Epithelial cell of esophagus (primary cell): ENCODE measurements around the gene TMEM14C.

Experiments used
- DNase-seq: peaks from one replicate; pipeline ENCODE4 v3.0.0; 2010; ENCODE audit warnings: low read depth
- H3K4me3 ChIP-seq: 2 replicates; pipeline ENCODE4 v1.5.1; 2011; ENCODE audit warnings: mild to moderate bottlenecking, low read length, control low read depth
- TF ChIP-seq, protein P1 (sequence below): IDR thresholded peaks from 2 replicates; pipeline ENCODE4 v1.5.1; 2011; ENCODE audit warnings: low read depth, mild to moderate bottlenecking, low read length, control low read depth, inconsistent platforms; ENCODE audit not compliant: insufficient read depth; ENCODE audit errors: missing control alignments

The TMEM14C gene

DNA sequence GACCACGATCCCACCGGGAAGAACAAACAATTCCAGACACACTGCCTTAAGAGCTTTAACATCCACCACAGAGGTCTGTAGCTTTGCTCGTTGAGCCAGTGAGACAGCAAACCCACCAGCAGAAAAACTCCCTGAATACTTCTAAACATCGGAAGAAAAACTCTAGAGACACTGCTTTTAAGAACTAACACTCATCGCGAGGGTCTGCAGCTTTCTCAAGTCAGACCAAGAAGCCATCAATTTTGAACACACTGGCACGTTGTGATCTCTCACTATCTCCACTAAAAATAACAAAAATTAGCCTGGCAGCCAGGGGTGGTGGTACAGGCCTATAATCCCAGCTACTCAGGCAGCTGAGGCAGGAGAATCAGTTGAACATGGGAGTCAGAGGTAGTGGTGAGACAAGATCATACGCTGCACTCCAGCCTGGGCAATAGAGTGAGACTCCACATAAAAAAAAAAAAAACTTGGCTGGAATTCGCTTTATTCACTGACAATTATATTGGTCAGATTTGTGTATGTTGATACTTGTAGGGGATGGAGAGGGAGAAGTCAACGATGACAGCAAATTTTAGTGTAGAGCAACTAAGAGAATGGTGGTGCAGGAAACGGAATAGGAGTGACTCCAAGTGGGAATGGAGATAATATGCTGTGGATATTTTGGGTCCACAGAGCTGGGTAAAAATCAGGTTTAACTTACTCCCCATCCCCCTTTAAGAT lies 860 bp upstream of the TMEM14C start:
- no peak for DNase-seq
- TF ChIP-seq, protein P1, sequence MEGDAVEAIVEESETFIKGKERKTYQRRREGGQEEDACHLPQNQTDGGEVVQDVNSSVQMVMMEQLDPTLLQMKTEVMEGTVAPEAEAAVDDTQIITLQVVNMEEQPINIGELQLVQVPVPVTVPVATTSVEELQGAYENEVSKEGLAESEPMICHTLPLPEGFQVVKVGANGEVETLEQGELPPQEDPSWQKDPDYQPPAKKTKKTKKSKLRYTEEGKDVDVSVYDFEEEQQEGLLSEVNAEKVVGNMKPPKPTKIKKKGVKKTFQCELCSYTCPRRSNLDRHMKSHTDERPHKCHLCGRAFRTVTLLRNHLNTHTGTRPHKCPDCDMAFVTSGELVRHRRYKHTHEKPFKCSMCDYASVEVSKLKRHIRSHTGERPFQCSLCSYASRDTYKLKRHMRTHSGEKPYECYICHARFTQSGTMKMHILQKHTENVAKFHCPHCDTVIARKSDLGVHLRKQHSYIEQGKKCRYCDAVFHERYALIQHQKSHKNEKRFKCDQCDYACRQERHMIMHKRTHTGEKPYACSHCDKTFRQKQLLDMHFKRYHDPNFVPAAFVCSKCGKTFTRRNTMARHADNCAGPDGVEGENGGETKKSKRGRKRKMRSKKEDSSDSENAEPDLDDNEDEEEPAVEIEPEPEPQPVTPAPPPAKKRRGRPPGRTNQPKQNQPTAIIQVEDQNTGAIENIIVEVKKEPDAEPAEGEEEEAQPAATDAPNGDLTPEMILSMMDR, result no peak
- peak overlapping the region; percentile 91 for H3K4me3 ChIP-seq

DNA sequence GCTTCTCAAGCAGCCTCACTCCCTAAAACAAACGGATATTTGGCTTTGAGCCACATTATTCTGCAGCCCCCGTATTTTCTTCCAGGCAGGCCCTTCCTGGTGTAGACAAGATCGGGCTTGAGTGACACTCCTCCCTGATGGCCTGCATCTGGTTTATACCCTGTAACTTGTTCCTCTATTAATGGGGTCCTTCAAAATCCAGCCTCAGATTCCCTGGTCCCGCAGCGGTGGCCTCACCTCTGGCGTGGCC lies 375 bp upstream of the TMEM14C start:
- TF ChIP-seq, protein P1, result no peak
- H3K4me3 ChIP-seq, result peak overlapping the region; percentile 91
- DNase-seq, result no peak

DNA sequence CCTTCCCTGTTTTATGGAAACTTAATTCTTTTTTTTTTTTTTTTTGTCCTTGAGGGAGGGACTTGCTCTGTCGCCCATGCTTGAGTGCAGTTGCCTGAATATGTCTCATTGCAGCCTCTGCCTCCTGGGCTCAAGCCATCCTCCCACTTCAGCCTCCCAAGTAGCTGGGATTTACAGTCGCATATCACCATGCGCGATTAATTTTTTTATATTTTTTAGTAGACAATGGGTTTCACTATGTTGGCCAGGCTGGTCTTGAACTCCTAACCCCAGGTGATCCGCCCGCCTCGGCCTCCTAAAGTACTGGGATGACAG lies 654 bp downstream of the TMEM14C start:
- TF ChIP-seq, protein P1, result no peak
- DNase-seq, result no peak
- peak overlapping the region; percentile 91 for H3K4me3 ChIP-seq

DNA sequence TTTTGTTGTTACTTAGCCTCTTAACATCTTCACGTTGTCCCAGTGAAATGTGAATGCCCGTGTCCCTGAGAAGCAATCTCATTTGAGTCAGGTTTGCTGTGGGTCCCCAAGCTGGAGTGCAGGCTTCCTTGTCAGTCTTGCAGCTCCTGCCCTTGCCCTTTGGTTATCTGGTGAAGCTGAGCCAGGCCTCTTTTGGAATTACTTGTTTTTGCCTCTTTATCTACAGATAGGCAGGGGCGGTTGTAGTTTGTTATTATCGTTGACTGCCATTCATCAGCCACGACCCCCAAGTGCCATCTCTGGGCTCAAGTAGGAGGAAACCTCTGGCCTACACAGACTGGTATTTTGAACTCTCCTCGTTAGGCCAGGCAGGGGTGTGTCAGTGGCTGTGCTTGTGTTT lies 2.2 kb downstream of the TMEM14C start:
- H3K4me3 ChIP-seq, result no peak overlapping the region
- no peak for DNase-seq
- TF ChIP-seq, protein P1, result no peak

DNA sequence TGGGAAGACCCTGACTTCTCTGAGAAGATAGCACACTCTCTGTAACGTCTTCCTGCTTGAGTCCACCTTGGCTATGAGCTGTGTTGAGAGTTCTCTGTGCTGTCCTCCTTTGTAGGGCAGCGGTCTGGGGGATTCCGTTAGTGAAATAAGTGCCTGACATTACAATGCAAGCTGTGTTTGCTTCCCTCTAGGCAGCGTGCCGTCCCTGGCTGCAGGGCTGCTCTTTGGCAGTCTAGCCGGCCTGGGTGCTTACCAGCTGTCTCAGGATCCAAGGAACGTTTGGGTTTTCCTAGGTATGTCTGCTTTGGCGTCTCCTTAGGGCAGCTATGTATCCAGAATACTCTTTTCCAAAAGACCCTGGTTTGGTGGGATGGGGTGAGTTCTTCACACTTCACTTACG lies 2.8 kb downstream of the TMEM14C start:
- no peak for DNase-seq
- TF ChIP-seq, protein P1, result no peak
- H3K4me3 ChIP-seq, result no peak overlapping the region

DNA sequence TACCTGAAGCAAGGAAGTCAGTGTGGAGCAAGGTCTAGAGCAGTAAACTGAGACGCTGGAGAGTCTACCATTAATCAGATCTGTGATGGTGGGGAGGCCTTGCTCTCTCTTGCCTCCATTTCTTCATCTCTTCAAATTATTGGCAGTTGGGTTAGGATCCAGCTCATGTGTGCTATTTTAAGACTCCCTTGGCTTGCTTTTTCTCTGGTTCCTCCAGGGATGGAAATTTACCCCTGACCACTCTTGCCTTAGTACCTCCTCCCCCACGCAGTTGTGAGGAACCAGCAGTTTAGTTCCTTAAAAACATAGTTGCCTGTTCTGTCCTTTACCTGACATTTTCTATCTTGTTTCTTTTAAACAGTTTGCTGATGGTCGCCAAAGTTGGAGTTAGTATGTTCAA lies 7.4 kb downstream of the TMEM14C start:
- no peak overlapping the region for H3K4me3 ChIP-seq
- TF ChIP-seq, protein P1, result no peak
- DNase-seq, result no peak

DNA sequence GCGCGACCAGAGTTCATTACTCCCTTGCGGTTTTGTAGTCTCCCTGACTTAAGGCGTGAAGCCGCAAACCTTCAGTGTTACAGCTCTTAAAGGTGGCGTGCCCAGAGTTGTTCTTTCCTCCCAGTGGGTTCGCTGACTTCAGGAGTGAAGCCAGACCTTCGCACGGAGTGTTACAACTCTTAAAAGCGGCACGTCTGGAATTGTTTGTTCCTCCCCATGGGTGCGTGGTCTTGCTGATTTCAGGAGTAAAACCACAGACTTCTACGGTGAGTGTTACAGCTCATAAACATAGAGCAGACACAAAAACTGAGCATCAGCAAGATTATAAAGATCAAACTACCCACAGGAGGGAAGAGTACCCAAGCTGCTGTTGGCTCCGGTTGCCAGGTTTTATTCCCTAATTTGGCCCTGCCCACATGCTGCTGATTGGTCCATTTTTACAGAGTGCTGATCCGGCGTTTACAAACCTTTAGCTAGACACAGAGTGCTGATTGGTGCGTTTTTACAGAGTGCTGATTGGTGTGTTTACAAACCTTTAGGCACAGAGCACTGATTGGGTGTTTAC lies 10.4 kb downstream of the TMEM14C start:
- no peak for DNase-seq
- no peak overlapping the region for H3K4me3 ChIP-seq
- TF ChIP-seq, protein P1, result no peak
